HCT116 (cell line): ENCODE results near the gene TMEM238L.

Source experiments
- CBX3 ChIP-seq: IDR thresholded peaks from 2 replicates; pipeline ENCODE4 v1.6.1; 2012; ENCODE audit warnings: low read depth
- CTCF ChIP-seq, 3 experiments: fragments of 200-600 bp in 1 of 3; sonication (generic) in 1 of 3; IDR thresholded peaks in 2 of 3; conservative IDR thresholded peaks in 1 of 3; 2 replicates each; pipeline ENCODE4 v1.5.1; 2012 to 2017; ENCODE audit warnings: low read depth in 2 of 3, low read length in 2 of 3, antibody characterized with exemption in 1 of 3, borderline replicate concordance in 1 of 3, control low read depth in 1 of 3, mild to moderate bottlenecking in 1 of 3, mixed read lengths in 1 of 3, mixed run types in 1 of 3, moderate library complexity in 1 of 3; ENCODE audit not compliant: insufficient read depth in 1 of 3
- EZH2 ChIP-seq: fragments of 200-600 bp; sonication (generic); IDR thresholded peaks from 2 replicates; pipeline ENCODE4 v1.6.1; 2017; ENCODE audit warnings: antibody characterized with exemption, mixed run types
- POLR2A ChIP-seq: IDR thresholded peaks from 2 replicates; pipeline ENCODE4 v1.7.0; 2011; ENCODE audit warnings: borderline replicate concordance; ENCODE audit not compliant: insufficient read depth, insufficient read length; ENCODE audit errors: extremely low read depth
- POLR2AphosphoS5 ChIP-seq: IDR thresholded peaks from 2 replicates; pipeline ENCODE4 v1.6.1; 2011; ENCODE audit warnings: mild to moderate bottlenecking, low read depth, low read length, moderate library complexity
- SP1 ChIP-seq: IDR thresholded peaks from 2 replicates; pipeline ENCODE4 v1.6.1; 2012; ENCODE audit warnings: low read depth
- SRF ChIP-seq: IDR thresholded peaks from 2 replicates; pipeline ENCODE4 v1.6.1; 2012; ENCODE audit warnings: low read depth

- TF ChIP-seq EZH2 (no peak), CTCF (IDR thresholded peaks at IDR 0.05 in 2 of 3, conservative IDR thresholded peaks at IDR 0.05 in 1 of 3; ENCODE audit: borderline replicate concordance in 1 of 3, insufficient read depth in 1 of 3, low read depth in 2 of 3, low read length in 2 of 3) (no peak), POLR2AphosphoS5 (no peak), SP1 (no peak), CBX3 (no peak), POLR2A (no peak), SRF (no peak)
These were observed 1.2 kb downstream of the TMEM238L start for GRCh38 chr17:10802496-10803284.
